HEK293T (cell line): ENCODE measurements around the gene TTC33.

Experiments used
- FOXA1 ChIP-seq: fragments of 450-650 bp; IDR thresholded peaks from 2 replicates; pipeline ENCODE4 v1.6.1; 2016; ENCODE audit warnings: mild to moderate bottlenecking
- LEF1 ChIP-seq: fragments of 450-650 bp; IDR thresholded peaks from 2 replicates; pipeline ENCODE4 v1.6.1; 2017; ENCODE audit warnings: mild to moderate bottlenecking, borderline replicate concordance

DNA sequence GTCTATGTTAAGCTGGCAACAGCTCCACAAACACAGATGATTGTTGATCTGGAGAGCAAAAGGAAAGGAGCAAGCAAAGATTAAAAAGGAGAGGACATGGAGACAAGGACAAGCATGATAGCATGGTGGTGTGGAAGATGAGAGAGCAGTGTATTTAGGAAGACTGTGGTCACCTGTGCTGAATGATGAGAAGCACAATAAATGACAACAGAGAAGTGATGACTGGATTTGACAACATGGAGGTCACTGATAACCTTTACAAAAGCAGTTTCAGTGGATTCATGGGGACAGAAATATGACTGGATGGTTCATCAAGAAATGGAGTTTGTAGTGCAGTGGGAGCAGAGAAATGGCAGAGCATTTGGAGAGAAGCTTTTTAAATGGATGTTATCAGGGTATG, 20.2 kb downstream of the TTC33 start:
- TF ChIP-seq FOXA1 (no peak), LEF1 (no peak)
